OCI-LY3 (cell line): Measurements from ENCODE around the gene AGAP1.

Experiments used
- CTCF ChIP-seq: fragments of 200-600, 300-600 bp; sonication (generic); IDR thresholded peaks from 2 replicates; pipeline ENCODE4 v1.5.1; 2014; ENCODE audit warnings: antibody characterized with exemption, low read length, low read depth
- EZH2phosphoT487 ChIP-seq: fragments of 200-600 bp; shearing (Covaris generic); IDR thresholded peaks from 2 replicates; pipeline ENCODE4 v1.6.1; 2018; ENCODE audit warnings: antibody characterized with exemption, mixed run types, low read depth

DNA sequence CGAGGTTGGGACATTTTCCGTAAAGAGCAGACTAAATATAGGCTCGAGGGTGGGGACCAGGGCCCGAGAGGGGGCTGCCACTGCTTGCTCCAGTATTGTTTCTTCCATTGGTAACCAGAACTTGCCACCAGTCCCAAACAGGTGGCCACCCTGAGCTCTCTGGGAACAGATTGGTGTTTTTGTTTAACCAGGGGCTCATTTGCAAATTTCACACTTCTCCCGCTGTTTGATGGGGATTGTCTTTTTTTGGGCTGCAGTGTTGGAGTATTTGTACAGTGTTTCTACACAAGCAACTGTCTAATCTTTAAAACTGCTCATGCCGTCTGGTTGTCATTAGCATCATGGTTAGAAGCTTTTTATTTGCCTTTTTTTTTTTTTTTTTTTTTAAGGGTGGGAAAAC is 8.5 kb downstream of the AGAP1 start:
- TF ChIP-seq CTCF (no peak), EZH2phosphoT487 (no peak)
